Measurements from ENCODE around the gene SLC35D1. TPM values are rescaled to one million over a fixed set of nuclear protein-coding genes. Genes with fewer than 3 reads are reported as not detected.

SLC35D1 gene
- total RNA-seq, 1 experiment from 2014 or later: 7.0 TPM

GRCh38 chr1:67100833-67101232, 46.9 kb upstream of the SLC35D1 start:
- no peak for ATAC-seq
- ChIA-PET CTCF (no interaction called here), POLR2A (no interaction called here)
- BruUV-seq (replicated peaks): no TSS peak
- Histone ChIP-seq H3K36me3 (ENCODE audit: control insufficient read depth, insufficient read depth, low read length) (no peaks in the 10 kb centered on the region), H3K4me3 (ENCODE audit: low read depth in 2 of 2, low read length in 2 of 2) (no peak overlapping the region), H3K4me1 (ENCODE audit: control insufficient read depth, insufficient read depth, low read length) (no peaks in the 10 kb centered on the region), H3K9me3 (ENCODE audit: control insufficient read depth, insufficient read depth, low read depth, low read length) (no peaks in the 10 kb centered on the region), H3K27ac (ENCODE audit: low read length) (no peak overlapping the region), H3K27me3 (ENCODE audit: control insufficient read depth, insufficient read depth, low read length) (peaks cover 6% of the 10 kb centered on the region)
- in situ Hi-C loops (cut with HindIII; ENCODE audit: low pct_unique_long_range_greater_than_20kb, low sequenced_read_pairs): no loop called here
- no peak for DNase-seq (ENCODE audit: low read depth, low spot score)
- intact Hi-C loops (cut with micrococcal nuclease; ENCODE audit: unreplicated experiment): no loop called here
- TF ChIP-seq REST (IDR thresholded peaks at IDR 0.05; ENCODE audit: insufficient read depth in 1 of 2, low read depth in 2 of 2, low read length in 1 of 2) (no peak), SIN3A (IDR thresholded peaks at IDR 0.05; ENCODE audit: borderline replicate concordance, insufficient read depth, low read depth, low read length) (no peak), CTCF (IDR thresholded peaks at IDR 0.05) (no peak), POLR2AphosphoS5 (IDR thresholded peaks at IDR 0.05; ENCODE audit: low read depth, low read length) (no peak), TCF7L2 (IDR thresholded peaks at IDR 0.05; ENCODE audit: low read depth, low read length) (no peak)

GRCh38 chr1:67097305-67097704, 43.4 kb upstream of the SLC35D1 start:
- H3K27ac ChIP-seq (ENCODE audit: low read length): no peak overlapping the region
- BruUV-seq (replicated peaks): no TSS peak
- H3K36me3 ChIP-seq (ENCODE audit: control insufficient read depth, insufficient read depth, low read length): no peaks in the 10 kb centered on the region
- H3K4me1 ChIP-seq (ENCODE audit: control insufficient read depth, insufficient read depth, low read length): no peaks in the 10 kb centered on the region
- ATAC-seq (no peak), DNase-seq (ENCODE audit: low read depth, low spot score) (no peak)
- H3K4me3 ChIP-seq (ENCODE audit: low read depth in 2 of 2, low read length in 2 of 2): no peak overlapping the region
- in situ Hi-C loops (cut with HindIII; ENCODE audit: low pct_unique_long_range_greater_than_20kb, low sequenced_read_pairs) (no loop called here), intact Hi-C loops (cut with micrococcal nuclease; ENCODE audit: unreplicated experiment) (no loop called here)
- CTCF ChIA-PET: no interaction called here
- TF ChIP-seq CTCF (IDR thresholded peaks at IDR 0.05): no peak
- TF ChIP-seq TCF7L2 (IDR thresholded peaks at IDR 0.05; ENCODE audit: low read depth, low read length): no peak
- TF ChIP-seq REST (IDR thresholded peaks at IDR 0.05; ENCODE audit: insufficient read depth in 1 of 2, low read depth in 2 of 2, low read length in 1 of 2): no peak
- no peak for TF ChIP-seq SIN3A (IDR thresholded peaks at IDR 0.05; ENCODE audit: borderline replicate concordance, insufficient read depth, low read depth, low read length)
- no peak for TF ChIP-seq POLR2AphosphoS5 (IDR thresholded peaks at IDR 0.05; ENCODE audit: low read depth, low read length)
- H3K9me3 ChIP-seq (ENCODE audit: control insufficient read depth, insufficient read depth, low read depth, low read length): no peaks in the 10 kb centered on the region
- peaks cover 8% of the 10 kb centered on the region for H3K27me3 ChIP-seq (ENCODE audit: control insufficient read depth, insufficient read depth, low read length)
- POLR2A ChIA-PET: no interaction called here

All from Panc1 (cell line).